GM18507 (cell line): Measurements from ENCODE around the gene KRTAP16-1.

Source experiments
- DNase-seq: peaks from one replicate; pipeline ENCODE4 v3.0.0; 2011; ENCODE audit warnings: low read depth; ENCODE audit not compliant: insufficient read length; ENCODE audit errors: extremely low spot score
- FAIRE-seq: peaks from 2 replicates; lab custom pipeline; 2011; peaks lifted over from hg19 to GRCh38; lab: Jason Lieb, UNC

KRTAP16-1 gene

GRCh38 chr17:41258406-41258805, 50.7 kb downstream of the KRTAP16-1 start:
- no peak for FAIRE-seq
- no peak for DNase-seq
